HL-60/S4 treated with phorbol 12-myristate 13-acetate at 8.2 ng/mL for 4 days and 3 days (cell line): ENCODE results near the gene LDAH.

Experiments
- in situ Hi-C: fragments of 300-500 bp; cut with MboI; formaldehyde crosslinking; loops from 2 replicates; pipeline ENCODE4 v1.15.0; 2022; ENCODE audit warnings: low sequenced_read_pairs

The LDAH gene

GRCh38 chr2:20781656-20782265, 41.1 kb downstream of the LDAH start:
- in situ Hi-C loops, result no loop called here

- in situ Hi-C loops, result no loop called here
Observed at GRCh38 chr2:20771299-20771698, 51.6 kb downstream of the LDAH start.

GRCh38 chr2:20766798-20767644, 55.9 kb downstream of the LDAH start:
- in situ Hi-C loops, result no loop called here

GRCh38 chr2:20766213-20766612, 56.7 kb downstream of the LDAH start:
- in situ Hi-C loops, result no loop called here

- in situ Hi-C loops, result no loop called here
Observed at GRCh38 chr2:20762945-20763683, 59.8 kb downstream of the LDAH start.

- in situ Hi-C loops, result no loop called here
Observed at GRCh38 chr2:20759487-20759886, 63.4 kb downstream of the LDAH start.

GRCh38 chr2:20758997-20759396, 63.9 kb downstream of the LDAH start:
- in situ Hi-C loops, result no loop called here

GRCh38 chr2:20757405-20758090, 65.4 kb downstream of the LDAH start:
- in situ Hi-C loops, result no loop called here

GRCh38 chr2:20755132-20755800, 67.6 kb downstream of the LDAH start:
- in situ Hi-C loops, result no loop called here

GRCh38 chr2:20752293-20752692, 70.6 kb downstream of the LDAH start:
- in situ Hi-C loops, result no loop called here

GRCh38 chr2:20747317-20747716, 75.6 kb downstream of the LDAH start:
- in situ Hi-C loops, result no loop called here

- in situ Hi-C loops, result no loop called here
Observed at GRCh38 chr2:20745924-20746555, 76.9 kb downstream of the LDAH start.

GRCh38 chr2:20744366-20745335, 78.2 kb downstream of the LDAH start:
- in situ Hi-C loops, result no loop called here

GRCh38 chr2:20738772-20739171, 84.1 kb downstream of the LDAH start:
- in situ Hi-C loops, result no loop called here

GRCh38 chr2:20737505-20737904, 85.4 kb downstream of the LDAH start:
- in situ Hi-C loops, result no loop called here

- in situ Hi-C loops, result no loop called here
Observed at GRCh38 chr2:20728114-20728758, 94.7 kb downstream of the LDAH start.

- in situ Hi-C loops, result no loop called here
Observed at GRCh38 chr2:20726913-20727312, 96.0 kb downstream of the LDAH start.

- in situ Hi-C loops, result no loop called here
Observed at GRCh38 chr2:20725782-20726181, 97.1 kb downstream of the LDAH start.
